Fibroblast of skin of back (primary cell): ENCODE measurements around the gene ITIH1. TPM values are rescaled to one million over a fixed set of nuclear protein-coding genes. Genes with fewer than 3 reads are reported as not detected.
"Not testable (repeated sequence)": the region's sequence is repeated elsewhere in the genome, so short reads cannot be mapped to it uniquely, and the experiment has no call there.

Experiments used
- DNase-seq: peaks from one replicate; pipeline ENCODE4 v3.0.0-alpha.2; 2013
- polyA plus RNA-seq, 2 experiments: library from polyadenylated mRNA; unstranded; fragments of 120-200 nt; gene quantifications; one replicate each; pipeline ENCODE4 v1.2.1, GENCODE V29; 2013; ENCODE audit not compliant: insufficient read length in 2 of 2

ITIH1 gene, protein sequence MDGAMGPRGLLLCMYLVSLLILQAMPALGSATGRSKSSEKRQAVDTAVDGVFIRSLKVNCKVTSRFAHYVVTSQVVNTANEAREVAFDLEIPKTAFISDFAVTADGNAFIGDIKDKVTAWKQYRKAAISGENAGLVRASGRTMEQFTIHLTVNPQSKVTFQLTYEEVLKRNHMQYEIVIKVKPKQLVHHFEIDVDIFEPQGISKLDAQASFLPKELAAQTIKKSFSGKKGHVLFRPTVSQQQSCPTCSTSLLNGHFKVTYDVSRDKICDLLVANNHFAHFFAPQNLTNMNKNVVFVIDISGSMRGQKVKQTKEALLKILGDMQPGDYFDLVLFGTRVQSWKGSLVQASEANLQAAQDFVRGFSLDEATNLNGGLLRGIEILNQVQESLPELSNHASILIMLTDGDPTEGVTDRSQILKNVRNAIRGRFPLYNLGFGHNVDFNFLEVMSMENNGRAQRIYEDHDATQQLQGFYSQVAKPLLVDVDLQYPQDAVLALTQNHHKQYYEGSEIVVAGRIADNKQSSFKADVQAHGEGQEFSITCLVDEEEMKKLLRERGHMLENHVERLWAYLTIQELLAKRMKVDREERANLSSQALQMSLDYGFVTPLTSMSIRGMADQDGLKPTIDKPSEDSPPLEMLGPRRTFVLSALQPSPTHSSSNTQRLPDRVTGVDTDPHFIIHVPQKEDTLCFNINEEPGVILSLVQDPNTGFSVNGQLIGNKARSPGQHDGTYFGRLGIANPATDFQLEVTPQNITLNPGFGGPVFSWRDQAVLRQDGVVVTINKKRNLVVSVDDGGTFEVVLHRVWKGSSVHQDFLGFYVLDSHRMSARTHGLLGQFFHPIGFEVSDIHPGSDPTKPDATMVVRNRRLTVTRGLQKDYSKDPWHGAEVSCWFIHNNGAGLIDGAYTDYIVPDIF
- polyA plus RNA-seq (2013, experiment 1 of 2; ENCODE audit: insufficient read length) = not detected
- polyA plus RNA-seq (2013, experiment 2 of 2; ENCODE audit: insufficient read length) = not detected

DNA sequence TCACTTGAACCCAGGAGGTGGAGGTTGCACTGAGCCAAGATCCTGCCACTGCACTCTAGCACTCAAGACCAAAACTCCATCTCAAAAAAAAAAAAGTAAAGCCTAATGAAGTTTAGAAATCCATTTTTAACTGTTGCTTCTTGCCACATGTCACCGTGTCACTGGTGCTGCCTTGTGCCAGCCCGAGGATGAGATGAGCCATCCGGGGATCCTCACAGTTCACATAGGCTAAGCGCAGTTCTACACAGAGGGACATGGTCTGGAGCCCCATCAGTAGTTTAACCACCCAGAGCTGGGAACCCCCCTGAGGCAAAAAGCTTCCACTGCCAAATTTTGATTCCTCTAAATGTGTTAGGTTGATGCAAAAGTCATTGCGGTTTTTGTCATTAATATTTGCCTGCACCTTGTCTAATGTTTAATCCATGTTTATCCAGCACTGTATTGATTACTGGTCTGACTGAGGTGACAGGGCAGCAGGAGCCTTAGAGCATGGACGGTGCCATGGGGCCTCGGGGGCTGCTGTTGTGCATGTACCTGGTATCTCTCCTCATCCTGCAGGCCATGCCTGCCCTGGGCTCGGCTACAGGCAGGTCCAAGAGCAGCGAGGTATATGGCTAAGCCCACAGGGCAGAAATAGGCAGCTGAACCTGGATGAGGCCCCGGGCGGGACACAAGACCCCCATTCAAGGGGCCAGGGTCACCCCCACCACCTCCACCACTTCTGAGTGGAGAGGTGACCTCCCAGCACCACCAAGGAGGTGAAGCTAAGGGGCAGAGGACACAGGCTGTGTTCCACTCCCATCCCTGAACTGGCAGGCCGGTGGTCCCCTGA is at the start of gene ITIH1:
Gene ITIH1, plus strand, starts transcription at position 473 of the 832 bp plus-strand sequence. Its CDS starts 17 bp downstream, at position 490.
- DNase-seq = no peak

DNA sequence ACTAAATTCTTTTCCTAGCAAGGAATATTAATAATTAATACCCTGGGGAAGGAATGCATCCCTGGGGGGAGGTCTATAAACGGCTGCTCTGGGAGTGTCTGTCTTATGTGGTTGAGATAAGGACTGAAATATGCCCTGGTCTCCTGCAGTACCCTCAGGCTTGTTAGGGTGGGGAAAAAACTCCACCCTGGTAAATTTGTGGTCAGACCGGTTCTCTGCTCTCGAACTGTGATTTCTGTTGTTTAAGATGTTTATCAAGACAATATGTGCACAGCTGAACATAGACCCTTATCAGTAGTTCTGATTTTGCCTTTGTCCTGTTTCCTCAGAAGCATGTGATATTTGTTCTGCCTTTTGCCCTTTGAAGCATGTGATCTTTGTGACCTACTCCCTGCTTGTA is 48.6 kb upstream of the ITIH1 start:
- DNase-seq = not testable (repeated sequence)

DNA sequence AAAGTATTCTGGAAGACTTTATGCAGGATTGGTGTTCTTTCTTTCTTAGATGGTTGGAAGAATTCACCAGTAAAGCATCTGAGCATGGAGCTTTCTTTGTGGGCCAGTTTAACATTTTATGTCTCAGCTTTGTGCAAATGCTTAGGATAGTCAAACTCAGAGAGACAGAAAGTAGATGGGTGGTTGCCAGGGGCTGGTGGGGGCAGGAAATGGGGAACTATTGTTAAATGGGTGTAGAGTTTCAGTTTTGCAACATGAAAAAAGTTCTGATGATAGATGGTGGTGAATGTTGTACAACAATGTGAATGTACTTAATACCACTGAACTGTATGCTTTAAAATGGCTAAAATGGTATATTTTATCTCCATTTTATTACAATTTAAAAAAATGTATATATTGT is 46.7 kb upstream of the ITIH1 start:
- DNase-seq = no peak

GRCh38 chr3:52731590-52731989 is 45.8 kb upstream of the ITIH1 start:
- no peak for DNase-seq

- no peak for DNase-seq
Measured at GRCh38 chr3:52733256-52733891, 44.0 kb upstream of the ITIH1 start.

- DNase-seq = no peak
Measured at GRCh38 chr3:52739730-52740129, 37.7 kb upstream of the ITIH1 start.

- peak; percentile 22 for DNase-seq
Measured at GRCh38 chr3:52742418-52743041, 34.9 kb upstream of the ITIH1 start.

DNA sequence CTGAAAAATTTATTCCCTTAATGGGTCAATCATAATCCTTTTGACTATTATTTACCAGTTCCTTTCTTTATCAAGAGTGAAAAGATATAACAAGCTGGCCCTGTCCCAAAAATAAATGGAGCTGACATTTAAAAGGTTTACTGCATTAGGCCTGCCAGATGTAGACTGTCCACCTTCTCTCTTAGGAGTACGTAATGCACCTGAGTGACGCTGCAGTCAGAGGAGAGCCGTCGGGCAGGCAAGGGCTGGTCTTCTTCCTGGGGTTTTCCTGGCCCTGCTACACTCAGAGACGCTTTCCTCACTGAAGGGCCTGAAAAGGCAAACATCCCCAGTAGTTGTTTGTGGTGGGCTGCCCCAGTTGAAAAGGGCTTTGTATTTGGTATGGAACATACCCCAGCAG is 34.2 kb upstream of the ITIH1 start:
- DNase-seq = no peak

GRCh38 chr3:52743721-52744120 is 33.7 kb upstream of the ITIH1 start:
- no peak for DNase-seq

GRCh38 chr3:52752045-52752660 is 25.2 kb upstream of the ITIH1 start:
- DNase-seq = no peak

GRCh38 chr3:52754373-52754772 is 23.0 kb upstream of the ITIH1 start:
- no peak for DNase-seq

GRCh38 chr3:52756141-52756540 is 21.3 kb upstream of the ITIH1 start:
- peak; percentile 56 for DNase-seq

DNA sequence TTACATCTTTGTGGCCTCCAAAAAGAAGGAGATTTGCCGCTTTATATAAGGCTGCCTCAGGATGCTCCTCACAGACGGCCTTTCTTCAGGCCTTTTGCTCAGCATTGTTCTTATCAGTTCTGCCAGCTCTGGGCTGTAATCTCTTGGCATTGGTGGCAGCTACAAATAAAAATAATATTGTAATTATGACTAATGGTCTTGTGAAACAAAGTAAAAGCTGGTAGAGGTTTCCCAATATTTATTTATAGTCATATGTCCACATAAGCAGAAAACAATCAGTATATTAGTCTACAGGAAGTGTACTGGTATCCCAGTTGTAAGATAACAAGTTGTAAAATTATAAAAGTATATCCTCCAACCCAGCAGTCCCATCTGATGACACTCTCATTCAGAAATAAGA is 13.9 kb upstream of the ITIH1 start:
- DNase-seq = no peak

GRCh38 chr3:52769786-52770455 is 7.5 kb upstream of the ITIH1 start:
- DNase-seq = no peak

- DNase-seq = peak; percentile 90
Measured at GRCh38 chr3:52770496-52771333, 6.7 kb upstream of the ITIH1 start, which contains the start of gene NEK4. TSS of gene NEK4 (minus strand) at chr3:52770940. CDS start at chr3:52770746, 194 bp downstream.

DNA sequence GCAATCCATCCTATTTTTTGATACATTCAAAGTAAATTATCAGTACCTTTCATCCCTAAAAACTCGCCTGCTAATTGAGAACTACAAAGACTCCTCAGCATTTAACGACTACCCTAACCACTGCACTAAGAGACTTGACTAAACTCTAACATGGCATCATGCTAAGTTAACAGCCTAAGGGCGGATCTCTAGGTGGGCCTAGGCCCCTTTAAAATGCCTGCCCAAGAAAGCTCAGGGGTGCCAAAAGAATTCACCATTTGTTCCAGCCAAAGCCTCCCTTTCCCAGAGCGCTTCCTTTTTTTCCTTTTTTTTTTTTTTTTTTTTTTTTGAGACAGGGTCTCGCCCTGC is 6.1 kb upstream of the ITIH1 start:
- no peak for DNase-seq

GRCh38 chr3:52771702-52772101 is 5.7 kb upstream of the ITIH1 start:
- no peak for DNase-seq

DNA sequence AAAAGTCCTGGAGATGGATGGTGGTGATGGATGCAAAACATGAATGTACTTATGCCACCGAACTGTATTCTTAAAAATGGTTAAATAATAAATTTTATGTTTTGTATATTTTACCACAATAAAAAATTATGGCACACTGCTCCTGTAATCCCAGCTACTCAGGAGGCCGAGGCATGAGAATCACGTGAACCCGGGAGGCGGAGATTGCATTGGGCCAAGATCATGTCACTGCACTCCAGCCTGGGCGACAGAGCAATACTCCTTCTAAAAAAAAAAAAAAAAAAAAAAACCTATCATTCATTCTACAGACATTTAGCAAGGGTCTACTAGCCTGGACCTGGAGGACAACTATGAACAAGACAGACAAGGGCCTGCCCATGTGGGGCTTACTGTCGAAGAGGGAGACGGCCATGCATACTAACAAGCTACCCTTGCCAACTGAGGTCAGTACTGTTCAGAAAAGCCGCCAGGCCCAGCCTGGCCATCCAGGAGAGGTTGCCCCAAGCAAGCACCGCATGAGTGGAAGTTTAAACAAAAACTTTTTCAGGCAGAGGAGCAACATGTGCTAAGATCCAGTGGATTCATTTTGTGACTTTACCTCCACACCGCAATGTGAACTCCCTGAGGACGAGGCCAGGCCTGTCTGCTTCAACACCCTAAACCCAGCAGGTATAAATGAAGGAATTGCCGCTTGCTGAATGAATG is 3.9 kb upstream of the ITIH1 start:
- DNase-seq = no peak
